ENCODE results near the gene RELT.

- TF ChIP-seq POLR2AphosphoS5 (IDR thresholded peaks at IDR 0.05) = no peak
- no peak for TF ChIP-seq CTCF (IDR thresholded peaks at IDR 0.05)
These were observed 52.5 kb downstream of the RELT start for GRCh38 chr11:73428699-73429098.
